Measurements from ENCODE around the gene FAM25C.
"Not testable (repeated sequence)": the region's sequence is repeated elsewhere in the genome, so short reads cannot be mapped to it uniquely, and the experiment has no call there.

Gene FAM25C

GRCh38 chr10:47947424-47947823, 52.2 kb downstream of the FAM25C start:
- DNase-seq, result not testable (repeated sequence)
